Measurements from ENCODE around the gene CORO7.
"Not testable (repeated sequence)": the region's sequence is repeated elsewhere in the genome, so short reads cannot be mapped to it uniquely, and the experiment has no call there.

CORO7 gene

DNA sequence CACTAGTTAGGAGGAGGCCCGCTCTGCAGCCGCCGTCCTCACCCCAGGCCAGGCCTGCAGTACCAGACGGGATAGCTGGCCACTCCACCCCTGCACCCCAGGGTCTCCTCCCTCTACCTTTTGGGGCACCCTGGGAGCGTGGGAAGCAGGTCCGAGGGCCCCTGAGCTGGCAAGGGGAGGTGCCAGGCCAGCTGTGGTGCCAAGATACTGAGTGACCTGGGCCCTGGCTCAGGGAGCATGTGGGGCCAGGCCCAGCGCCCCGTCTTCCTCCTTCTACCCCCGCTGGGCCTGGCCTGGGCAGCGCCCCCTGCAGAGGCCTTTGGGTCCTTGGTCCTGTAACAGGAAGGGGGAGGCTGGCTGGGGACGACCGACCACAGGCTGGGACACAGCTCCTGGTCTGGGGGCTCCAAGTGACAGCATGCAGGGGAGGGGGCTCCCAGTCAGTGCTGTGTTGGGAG, 78.2 kb downstream of the CORO7 start:
- no peak for DNase-seq (ENCODE audit: low read depth, low spot score)

DNA sequence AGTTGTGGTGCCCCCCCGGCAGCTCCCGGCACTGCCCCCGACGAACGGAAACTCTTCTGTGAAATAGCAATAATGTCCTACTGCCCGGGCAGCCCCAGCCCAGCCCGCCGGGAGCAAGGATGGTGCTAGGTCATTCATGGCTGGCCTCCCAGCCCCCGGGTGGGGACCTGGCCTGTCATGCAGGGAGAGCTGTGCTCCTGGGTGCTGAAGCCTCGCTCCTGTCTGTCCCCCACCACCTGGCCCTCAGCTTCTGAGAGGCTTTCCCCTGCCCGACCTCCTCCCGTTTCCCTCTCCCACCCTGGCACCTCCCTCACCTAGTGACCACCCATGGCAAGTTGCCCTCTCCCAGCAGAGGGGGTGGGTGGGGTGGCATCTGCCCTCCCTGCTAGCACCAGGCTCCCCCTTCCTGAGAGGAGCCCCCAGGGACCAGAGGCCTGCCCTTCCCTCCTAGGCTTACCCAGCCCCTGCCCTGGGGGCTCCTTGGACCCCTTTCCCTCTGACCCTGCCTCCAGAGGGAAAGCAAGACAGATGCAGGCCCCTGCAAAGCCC, 78.8 kb downstream of the CORO7 start:
- no peak for DNase-seq (ENCODE audit: low read depth, low spot score)

DNA sequence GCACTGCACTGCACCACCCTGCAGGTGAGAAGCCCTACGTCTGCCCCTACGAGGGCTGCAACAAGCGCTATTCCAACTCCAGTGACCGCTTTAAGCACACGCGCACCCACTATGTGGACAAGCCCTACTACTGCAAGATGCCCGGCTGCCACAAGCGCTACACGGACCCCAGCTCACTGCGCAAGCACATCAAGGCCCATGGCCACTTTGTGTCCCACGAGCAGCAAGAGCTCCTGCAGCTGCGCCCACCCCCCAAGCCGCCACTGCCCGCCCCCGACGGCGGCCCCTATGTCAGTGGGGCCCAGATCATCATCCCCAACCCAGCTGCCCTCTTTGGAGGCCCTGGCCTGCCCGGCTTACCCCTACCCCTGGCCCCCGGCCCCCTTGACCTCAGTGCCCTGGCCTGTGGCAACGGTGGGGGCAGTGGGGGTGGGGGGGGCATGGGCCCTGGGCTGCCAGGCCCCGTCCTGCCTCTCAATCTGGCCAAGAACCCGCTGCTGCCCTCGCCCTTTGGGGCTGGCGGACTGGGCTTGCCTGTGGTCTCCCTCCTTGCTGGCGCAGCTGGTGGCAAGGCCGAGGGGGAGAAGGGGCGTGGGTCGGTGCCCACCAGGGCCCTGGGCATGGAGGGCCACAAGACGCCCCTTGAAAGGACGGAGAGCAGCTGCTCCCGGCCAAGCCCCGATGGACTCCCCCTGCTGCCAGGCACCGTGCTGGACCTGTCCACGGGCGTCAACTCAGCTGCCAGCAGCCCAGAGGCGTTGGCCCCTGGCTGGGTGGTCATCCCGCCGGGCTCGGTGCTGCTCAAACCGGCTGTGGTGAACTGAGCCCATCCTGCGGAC, 79.5 kb downstream of the CORO7 start:
- no peak for DNase-seq (ENCODE audit: low read depth, low spot score)

DNA sequence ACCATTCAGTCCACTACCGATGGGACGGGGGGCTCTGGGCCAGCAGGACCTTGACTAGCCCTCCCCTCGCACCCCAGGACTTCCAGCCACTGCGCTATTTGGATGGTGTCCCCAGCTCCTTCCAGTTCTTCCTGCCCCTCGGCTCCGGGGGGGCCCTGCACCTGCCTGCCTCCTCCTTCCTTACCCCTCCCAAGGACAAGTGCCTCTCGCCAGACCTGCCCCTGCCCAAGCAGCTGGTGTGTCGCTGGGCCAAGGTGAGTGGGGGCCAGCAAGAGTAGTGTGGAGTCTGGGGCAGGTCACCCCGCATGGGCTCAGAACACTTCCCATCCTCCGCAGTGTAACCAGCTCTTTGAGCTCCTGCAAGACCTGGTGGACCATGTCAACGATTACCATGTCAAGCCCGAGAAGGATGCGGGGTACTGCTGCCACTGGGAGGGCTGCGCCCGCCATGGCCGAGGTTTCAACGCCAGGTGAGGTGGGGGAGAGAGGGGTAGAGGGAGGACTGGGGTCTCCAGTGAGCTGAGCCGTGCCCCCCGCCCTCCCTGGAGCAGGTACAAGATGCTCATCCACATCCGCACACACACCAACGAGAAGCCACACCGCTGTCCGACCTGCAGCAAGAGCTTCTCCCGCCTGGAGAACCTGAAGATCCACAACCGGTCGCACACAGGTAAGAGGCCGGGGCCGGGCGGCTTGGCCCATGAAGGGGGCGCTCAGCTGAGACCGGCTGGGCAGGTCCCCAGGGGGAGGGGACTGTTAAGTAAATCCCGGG, 81.5 kb downstream of the CORO7 start:
- DNase-seq (ENCODE audit: low read depth, low spot score): no peak

DNA sequence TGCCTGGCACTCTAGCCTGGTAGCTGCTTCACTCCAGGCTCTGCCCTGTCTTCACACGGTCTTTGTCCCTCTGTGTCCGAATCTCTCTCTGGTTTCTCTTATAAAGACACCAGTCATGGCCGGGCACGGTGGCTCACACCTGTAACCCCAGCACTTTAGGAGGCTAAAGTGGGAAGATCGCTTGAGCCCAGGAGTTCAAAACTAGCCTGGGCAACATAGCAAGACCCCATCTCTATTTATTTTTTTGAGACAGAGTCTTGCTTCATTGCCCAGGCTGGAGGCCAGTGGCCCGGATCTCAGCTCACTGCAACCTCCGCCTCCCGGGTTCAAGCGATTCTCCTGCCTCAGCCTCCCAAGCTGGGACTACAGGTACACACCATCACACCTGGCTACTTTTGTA, 82.7 kb downstream of the CORO7 start:
- DNase-seq (ENCODE audit: low read depth, low spot score): not testable (repeated sequence)

DNA sequence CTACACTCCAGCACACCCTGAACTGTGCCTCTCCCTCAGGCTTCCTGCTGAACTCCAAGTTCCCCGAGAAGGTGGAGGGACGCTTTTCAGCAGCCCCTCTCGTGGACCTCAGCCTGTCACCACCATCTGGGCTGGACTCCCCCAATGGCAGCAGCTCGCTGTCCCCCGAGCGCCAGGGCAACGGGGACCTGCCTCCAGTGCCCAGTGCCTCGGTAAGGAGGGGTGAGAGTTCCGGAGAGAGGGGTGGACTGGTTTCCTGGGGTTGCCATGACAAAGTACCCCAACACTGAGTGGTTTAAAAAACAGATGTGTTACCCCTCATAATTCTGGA, 83.1 kb downstream of the CORO7 start:
- no peak for DNase-seq (ENCODE audit: low read depth, low spot score)

DNA sequence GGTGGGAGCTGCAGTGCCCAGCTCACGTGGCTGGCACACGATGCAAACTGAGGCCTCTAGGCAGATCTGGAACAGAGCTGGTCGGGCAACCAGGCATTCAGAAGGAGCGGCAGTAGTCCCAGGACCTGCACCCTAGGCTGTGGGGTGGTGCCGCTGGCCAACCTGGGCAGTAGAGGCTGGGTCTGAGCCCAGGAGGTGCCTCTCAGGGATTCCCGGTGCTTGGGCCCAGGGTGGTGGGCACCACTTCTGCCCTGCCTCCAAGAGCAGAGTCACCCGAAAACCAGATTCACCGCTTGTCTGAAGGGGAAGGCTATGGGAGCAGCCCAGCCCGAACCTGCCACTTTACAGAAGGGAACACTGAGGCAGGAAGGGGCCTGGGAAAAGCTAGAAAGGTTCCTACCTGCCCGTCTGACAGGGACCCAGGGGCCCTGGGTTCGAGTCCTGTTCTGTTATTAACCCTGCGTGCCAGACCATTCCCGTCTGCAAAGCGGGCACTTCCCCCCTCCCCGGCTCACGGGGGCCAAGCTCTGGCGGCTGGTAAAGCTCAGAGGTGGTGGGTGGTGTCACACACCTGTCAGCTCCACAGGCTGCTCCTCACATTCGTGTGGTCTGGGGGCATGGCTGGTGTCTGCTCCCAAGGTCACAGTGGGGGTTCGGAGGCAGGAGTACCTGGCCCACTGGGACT, 83.6 kb downstream of the CORO7 start:
- DNase-seq (ENCODE audit: low read depth, low spot score): no peak

DNA sequence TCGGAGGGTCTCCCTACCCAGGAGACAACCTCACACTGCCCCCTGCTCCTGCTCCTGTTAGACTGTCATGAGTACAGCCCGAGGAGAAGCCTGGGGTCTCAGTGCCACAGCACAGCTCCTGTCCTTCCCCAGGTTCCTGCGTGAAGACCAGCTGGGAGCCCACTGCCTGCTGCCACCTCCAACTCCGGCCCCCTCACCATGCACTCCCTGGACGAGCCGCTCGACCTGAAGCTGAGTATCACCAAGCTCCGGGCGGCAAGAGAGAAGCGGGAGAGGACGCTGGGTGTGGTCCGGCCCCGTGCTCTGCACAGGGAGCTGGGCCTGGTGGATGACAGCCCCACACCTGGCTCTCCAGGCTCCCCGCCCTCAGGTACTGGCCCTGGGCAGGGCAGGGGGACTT, 84.3 kb downstream of the CORO7 start:
- DNase-seq (ENCODE audit: low read depth, low spot score): no peak

DNA sequence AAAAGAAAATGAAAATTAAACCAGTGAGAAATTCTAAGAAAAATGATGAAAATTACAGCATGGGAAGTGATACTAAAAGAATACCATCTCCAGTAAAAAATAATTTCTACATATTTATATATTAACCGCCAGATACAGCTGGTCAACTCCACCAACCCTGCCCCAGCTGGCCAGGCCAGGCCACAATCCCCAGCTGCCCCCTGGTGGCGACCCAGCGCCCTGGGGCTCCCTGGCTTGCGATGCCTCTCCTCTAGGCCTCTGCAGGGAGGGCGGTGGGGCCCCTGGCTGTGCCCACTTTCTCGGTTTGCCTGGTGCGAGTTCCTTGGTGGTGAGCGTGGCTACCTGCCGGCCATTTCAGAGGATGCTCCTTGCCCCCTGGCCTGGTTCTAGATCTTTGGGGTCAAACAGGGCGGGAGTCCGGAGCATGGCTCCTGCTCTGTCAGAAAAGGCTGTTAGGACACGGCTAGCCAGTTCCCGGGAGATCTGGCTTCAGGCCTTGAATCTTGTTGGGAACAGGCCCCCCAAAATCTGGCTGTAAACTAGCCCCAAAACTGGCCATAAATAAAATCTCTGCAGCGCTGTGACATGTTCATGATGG, 86.0 kb downstream of the CORO7 start:
- no peak for DNase-seq (ENCODE audit: low read depth, low spot score)

DNA sequence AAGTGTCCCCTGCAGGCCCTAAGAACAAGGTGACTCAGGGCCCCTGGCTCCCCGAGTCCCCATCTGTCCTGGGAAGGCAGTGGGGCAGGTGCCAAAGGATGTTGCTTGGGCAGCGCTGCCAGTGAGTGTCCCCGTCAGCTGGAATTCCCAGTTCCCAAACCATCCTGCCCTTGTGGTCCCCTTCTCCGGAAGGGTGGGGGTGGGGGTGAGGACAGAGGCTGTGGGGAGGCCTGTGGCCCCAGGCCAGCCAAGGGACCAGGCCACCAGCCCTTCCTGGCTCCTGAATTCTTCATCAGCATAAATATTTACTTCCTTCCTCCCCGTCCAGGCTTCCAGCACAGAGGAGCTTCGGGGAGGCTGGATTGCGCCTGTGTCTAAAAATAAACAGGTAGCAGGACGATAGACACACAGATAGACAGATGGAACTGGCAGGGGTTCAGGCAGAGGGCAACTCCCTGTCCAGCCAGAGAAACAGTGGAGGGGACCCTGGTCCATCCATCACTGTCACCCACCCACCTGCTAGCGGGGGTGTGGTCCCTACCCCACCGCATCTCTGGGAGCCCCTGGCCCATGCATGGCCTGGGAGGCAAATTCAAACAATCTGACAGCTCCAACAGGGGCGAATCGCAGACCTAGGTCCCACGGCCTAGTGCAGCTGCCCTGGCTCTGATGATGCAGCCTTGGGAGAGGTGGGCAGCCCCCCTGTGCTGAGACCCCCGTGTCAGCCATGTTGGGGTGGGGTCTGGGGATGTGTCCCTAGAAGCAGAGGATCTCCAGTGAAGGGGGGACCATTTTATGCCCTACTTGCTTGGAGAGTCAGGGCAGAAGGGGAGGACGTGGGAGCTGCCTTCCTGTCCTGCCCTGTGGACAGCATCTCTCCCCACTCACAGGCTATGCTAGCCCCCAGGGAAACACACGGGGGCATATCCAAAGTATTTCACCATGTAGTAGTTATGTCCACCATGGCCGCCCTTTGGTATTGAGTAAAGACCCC, 87.3 kb downstream of the CORO7 start:
- no peak for DNase-seq (ENCODE audit: low read depth, low spot score)

DNA sequence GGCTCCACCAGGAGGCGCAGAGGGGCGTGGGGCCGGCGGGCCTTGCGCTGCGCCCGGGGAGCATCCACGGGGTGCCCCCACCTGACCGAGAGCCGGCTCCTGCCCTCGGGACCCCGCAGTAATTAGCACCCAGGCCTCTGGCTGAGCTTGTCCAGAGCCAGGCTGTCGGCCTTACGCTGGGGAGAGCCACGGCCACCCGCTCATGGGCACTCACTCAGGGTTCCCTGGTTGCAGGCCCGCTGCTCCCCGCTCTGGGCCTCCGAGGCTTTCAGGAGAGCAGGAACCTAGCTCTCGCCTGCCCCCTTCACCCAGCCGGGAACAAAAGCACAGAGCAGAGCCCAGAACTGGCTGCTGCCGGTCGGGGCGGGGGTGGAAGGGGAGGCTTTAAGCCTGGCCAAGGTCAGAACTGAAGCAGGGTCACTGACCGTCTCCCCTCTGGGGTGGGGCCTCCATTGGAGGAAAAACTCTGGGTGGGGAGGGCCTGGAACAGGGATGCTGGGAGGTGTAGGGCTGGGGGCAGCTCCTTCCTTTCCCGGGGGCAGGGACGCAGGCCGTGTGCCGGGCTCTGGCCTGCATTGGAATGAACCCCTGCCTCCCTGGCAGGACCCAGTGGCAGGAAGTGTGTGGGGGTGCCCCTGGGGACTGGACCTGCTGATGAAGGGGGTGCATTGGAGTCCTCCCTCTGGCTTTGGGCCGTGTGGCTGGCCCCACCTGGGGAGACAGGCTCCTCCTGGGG, 88.2 kb downstream of the CORO7 start:
- DNase-seq (ENCODE audit: low read depth, low spot score): no peak

DNA sequence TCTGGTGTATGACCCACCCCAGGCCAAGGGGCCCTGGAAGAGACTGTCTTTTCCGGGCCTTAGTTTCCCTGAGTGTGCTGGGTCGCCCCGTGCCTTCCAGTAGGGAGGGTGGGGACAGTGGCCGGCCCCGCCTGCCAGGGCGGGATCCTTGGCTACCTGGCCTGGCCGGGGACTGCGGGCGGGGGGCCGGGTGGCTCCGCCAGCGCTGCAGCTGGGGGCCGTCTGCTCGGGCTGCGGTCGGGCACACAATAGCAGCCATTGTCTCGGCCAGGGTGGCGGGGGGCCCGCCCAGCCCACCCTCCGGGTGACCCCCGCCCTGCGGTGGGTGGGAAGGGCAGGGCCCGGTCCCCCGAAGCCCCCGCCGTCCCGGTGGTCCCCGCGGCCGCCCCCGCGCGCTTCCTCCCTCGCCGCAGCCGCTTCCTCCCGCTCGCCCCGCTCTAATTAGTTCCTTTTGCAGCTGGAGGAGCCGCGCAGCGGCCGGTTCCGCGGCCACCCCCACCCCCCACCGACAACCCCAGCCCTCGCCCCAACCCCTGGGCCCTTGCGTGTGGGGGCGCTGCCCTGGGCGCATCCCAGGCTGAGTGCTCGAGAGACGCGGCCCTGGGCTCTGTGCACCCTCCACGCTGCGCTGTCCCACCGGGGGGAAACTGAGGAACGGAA, 88.9 kb downstream of the CORO7 start:
- DNase-seq (ENCODE audit: low read depth, low spot score): no peak

DNA sequence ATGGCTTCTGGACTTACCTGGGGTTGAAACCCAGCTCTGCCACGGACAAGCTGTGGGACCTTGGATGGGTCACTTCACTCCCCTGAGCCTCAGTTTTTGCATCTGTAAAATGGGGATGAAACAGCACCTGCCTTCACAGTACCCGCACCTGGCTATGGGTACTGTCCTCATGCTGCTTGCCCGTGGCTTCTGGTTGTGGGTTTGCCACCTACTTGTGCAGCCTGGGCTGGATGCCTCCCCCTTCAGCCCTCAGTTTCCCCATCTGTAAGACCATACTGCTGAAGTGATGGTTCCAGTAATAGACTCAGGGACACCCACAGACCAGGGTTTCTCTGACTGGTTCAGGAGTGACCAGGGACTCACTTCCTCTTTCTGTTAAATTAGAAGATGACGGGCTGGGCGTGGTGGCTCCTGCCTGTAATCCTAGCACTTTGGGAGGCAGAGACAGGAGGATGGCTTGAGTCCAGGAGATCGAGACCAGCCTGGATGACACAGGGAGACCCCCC, 91.1 kb downstream of the CORO7 start:
- DNase-seq (ENCODE audit: low read depth, low spot score): no peak

DNA sequence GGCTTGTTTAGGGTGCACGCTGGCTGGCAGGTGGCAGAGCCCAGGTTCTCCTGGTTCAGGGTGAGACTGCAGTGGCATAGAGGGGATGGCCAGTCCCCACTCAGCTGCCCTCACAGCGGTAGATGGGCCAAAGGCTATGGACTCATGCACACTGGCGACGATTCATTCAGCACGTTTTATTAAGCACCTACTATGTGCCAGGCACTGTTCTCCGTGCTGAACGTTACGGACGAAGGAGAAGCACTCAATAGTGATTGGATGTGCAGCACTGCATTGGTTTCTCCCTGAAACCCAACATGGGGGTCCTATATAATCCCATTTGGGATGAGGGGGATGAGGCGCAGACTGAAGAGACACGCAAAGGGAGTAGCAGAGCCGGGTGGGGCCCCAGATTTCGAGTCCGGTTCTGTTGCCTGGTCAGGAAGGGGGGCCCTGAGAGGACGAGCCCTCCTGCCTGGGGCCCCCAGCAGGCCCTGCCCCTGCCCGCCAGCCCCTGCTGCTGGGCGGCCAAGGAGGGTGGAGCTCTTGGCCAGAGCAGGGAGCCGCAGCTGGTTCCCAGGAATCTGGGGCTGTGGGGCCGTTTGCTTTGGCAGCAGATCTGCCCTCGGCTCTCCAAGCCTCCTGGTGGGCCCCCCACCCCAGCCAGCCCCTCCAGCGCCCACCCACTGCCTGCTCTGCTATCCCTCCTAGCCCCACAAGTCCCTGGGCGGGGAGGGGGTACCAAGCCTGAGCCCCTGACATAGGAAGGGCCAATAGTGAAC, 91.7 kb downstream of the CORO7 start:
- DNase-seq (ENCODE audit: low read depth, low spot score): no peak

DNA sequence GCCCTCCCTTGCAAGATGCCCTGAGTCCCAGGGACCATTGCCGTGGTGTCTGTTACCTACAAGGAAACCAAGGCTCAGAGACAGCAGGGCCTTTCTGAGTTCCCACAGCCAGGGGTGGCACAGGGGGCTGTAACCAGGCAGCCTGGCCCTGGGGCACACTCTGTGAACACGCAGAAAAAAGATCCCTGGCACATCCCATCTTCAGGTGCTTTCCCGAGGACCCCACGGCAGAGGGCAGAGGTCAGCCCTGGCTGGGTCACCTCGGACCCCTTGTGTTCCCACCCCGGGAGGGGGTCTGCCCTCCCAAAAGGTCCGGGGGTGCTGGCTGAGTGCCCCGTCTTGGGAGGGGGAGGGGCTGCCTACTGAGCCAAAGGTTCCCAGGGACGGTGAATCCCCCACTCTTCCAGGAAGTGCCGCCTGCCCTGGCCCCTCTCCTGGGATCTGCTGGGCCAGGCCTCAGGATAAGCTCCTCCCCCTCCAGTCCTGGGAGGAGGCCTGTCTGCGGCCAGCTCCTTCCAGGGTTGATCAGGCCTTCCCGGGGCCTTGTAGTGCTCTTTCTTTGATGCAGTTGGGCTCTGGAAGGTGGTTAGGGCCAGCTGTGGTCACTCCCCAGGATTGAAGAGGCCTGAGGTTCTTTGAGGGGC, 92.4 kb downstream of the CORO7 start:
- no peak for DNase-seq (ENCODE audit: low read depth, low spot score)

DNA sequence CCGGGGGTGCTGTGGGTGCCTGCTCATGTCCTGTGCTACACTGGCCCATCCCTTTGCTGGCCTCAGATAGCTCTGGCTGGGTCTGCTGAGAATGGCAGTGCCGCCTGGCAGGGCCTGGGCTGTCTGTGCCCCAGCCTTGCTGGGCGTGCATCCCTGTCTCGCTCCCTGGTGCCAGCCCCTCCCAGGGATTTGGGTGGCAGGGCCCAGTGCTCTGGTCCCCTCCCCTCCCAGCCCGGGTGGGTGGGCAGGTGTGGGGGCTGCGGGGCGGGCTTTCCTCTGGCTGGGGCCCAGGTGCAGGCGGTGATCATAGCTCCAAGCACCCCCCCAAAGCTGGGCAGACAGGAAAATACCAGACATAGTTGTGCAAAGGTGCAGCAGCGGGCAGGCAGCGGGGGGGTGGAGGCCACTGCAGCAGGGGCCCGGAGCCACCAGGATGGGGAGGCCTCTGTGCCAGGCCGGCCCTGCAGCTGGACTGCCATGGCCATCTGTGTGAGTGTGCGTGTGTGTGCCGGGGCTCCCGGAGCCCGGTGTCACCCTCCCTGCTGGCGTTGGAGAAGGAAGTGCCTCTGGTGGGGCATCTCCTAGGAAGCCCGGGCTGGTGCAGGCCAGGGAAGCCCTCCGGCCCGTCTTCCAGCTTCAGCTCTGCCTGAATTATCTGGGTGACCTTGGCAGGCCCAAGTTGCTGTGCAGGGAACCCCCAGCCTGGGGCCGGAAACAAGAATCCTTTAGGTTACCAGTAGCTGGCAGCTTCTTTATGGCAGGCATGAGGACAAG, 93.1 kb downstream of the CORO7 start:
- no peak for DNase-seq (ENCODE audit: low read depth, low spot score)

Measured in brain pericyte (primary cell).